HUES64 (cell line): ENCODE results near the gene MRNIP.
"Not testable (repeated sequence)": the region's sequence is repeated elsewhere in the genome, so short reads cannot be mapped to it uniquely, and the experiment has no call there.

ENCODE experiments used
- H3K27ac ChIP-seq: 2 replicates; pipeline ENCODE4 v1.7.0; 2013; ENCODE audit warnings: low read depth, low read length, inconsistent platforms
- H3K27me3 ChIP-seq: 2 replicates; pipeline ENCODE4 v1.6.1; 2013; ENCODE audit warnings: mild to moderate bottlenecking, low read length; ENCODE audit not compliant: insufficient read depth
- H3K36me3 ChIP-seq: 2 replicates; pipeline ENCODE4 v1.6.1; 2013; ENCODE audit warnings: mild to moderate bottlenecking, low read length; ENCODE audit not compliant: insufficient read depth
- H3K4me1 ChIP-seq: 2 replicates; pipeline ENCODE4 v1.6.1; 2013; ENCODE audit warnings: mild to moderate bottlenecking, low read length, moderate library complexity; ENCODE audit not compliant: insufficient read depth
- H3K4me3 ChIP-seq: 2 replicates; pipeline ENCODE4 v1.5.1; 2013; ENCODE audit warnings: mild to moderate bottlenecking, low read length, moderate library complexity
- H3K9ac ChIP-seq: 2 replicates; pipeline ENCODE4 v1.6.1; 2013; ENCODE audit warnings: mild to moderate bottlenecking, low read depth, low read length
- H3K9me3 ChIP-seq: 2 replicates; pipeline ENCODE4 v1.6.1; 2013; ENCODE audit warnings: low read depth, low read length; ENCODE audit not compliant: insufficient read depth
- WGBS: fragments of 150-250, 120-280 bp; methylation state at CpG from one replicate; pipeline ENCODE4 v1.1.7; 2013; ENCODE audit warnings: missing lambda C conversion rate; 5-methylcytosine and 5-hydroxymethylcytosine counted together

The MRNIP gene

DNA sequence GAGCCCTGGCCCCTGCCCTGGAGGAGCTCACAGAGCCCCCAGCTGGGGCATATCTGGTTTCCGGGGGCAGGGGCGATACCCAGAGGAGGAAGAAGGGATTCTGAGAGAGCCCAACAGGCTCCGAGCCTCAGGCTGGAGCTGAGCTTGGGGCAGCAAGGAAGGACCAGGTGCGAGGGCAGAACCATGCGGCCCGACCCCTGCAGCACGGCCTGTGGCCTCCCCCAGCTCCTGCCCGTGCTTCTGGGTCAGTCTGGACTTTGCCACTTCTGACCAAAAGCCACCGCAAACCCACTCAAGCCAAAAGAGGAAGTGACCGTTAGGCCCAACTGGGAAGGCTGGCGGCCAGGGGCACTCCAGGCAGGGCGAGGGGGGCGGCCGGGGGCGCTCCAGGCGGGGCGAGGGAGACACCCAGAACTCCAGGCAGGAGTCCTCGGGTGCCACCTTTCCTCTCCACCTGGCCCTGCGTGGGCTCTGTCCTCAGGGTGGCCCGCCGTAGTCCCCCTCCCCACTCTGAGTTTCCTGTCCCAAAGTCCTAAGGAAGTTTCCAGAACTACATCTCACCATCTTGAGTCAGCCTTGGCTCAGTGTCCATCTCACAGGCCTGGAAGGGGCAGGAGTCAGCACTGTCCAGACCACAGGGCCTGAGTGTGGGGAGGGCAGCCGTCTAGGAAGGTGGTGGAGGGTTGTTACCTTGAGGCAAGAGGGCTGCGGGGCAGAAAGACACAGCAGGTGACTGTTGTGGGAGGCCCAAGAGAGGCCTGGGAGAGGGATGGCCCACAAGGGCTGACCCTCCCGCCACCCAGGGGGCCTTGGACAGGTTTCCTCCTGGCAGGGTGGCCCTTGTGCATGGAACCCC is 65.8 kb downstream of the MRNIP start:
- H3K27ac ChIP-seq, result no peak overlapping the region
- H3K27me3 ChIP-seq, result peaks cover 3% of the 10 kb centered on the region; the same call in 1 of the 2 replicates
- peaks cover 2% of the 10 kb centered on the region; the same call in 1 of the 2 replicates for H3K36me3 ChIP-seq
- no peaks in the 10 kb centered on the region for H3K9me3 ChIP-seq
- WGBS, result 91% methylated on average over 24 of the region's 24 CpGs
- H3K4me3 ChIP-seq, result no peak overlapping the region
- H3K9ac ChIP-seq, result 0 out of 2 replicates have a peak overlapping the region, but pooled peaks have one; percentile 13
- H3K4me1 ChIP-seq, result peaks cover 5% of the 10 kb centered on the region

- Histone ChIP-seq H3K27me3 (peaks cover 3% of the 10 kb centered on the region; the same call in 1 of the 2 replicates), H3K27ac (no peak overlapping the region), H3K4me1 (peaks cover 5% of the 10 kb centered on the region), H3K4me3 (no peak overlapping the region), H3K9ac (no peak overlapping the region), H3K9me3 (no peaks in the 10 kb centered on the region), H3K36me3 (no peaks in the 10 kb centered on the region)
- 88% methylated on average over 15 of the region's 15 CpGs for WGBS
Observed at GRCh38 chr5:179791881-179792611, 66.6 kb downstream of the MRNIP start.

DNA sequence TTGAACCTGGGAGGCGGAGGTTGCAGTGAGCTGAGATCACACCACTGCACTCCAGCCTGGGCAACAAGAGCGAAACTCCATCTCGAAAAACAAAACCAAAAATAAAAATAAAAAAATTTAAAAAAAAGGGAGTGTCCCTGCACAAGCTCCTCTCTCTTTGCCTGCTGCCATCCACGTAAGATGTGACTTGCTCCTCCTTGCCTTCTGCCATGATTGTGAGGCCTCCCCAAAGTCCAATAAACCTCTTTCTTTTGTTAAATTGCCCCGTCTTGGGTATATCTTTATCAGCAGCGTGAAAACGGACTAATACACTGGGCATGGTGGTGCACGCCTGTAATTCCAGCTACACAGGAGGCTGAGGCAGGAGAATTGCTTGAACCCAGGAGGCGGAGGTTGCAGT is 69.3 kb downstream of the MRNIP start:
- WGBS, result 98% methylated on average over 6 of the region's 9 CpGs
- not testable (repeated sequence) for H3K4me3 ChIP-seq, H3K27me3 ChIP-seq, H3K4me1 ChIP-seq, H3K36me3 ChIP-seq, H3K9ac ChIP-seq, H3K9me3 ChIP-seq, H3K27ac ChIP-seq

DNA sequence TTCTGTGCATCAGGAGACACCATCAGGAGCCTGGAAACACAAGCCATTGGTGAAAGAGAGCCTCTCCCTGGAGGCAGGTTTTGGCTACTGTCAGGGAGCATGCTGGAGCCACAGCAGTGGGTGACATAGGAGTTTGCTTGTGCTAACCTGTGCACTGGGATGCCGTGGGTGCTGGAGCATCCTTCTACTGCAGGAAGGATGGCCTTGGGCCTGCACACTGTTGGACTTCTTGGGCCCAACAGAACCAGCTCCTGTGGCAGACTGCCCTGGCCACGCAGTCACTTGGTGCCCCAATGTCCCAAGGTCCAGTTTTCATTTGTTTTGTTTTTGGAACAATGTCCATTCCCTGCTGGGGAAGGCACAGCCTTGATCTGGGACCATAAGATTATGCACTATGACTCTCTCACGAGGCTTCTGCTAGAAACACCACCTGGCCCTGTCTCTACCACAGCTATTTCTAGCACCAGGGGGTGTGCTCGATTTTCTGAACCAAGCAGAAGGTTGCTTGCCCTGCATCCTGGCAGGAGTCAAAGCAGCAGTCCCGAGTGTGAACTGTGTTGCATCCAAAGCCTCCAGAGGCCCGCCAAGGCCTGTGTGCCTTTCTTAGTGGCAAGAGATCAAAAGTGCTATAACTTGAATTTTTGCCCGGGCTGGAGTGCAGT is 70.3 kb downstream of the MRNIP start:
- WGBS, result 93% methylated on average over 7 of the region's 7 CpGs
- Histone ChIP-seq H3K9me3 (no peaks in the 10 kb centered on the region), H3K27me3 (no peaks in the 10 kb centered on the region), H3K4me1 (no peaks in the 10 kb centered on the region), H3K4me3 (no peak overlapping the region), H3K36me3 (no peaks in the 10 kb centered on the region), H3K9ac (no peak overlapping the region), H3K27ac (no peak overlapping the region)
